ENCODE data around the gene NDUFB5.

The NDUFB5 gene

GRCh38 chr3:179671309-179671708 lies 66.7 kb downstream of the NDUFB5 start:
- no peak for DNase-seq (ENCODE audit: low spot score)
- ChIA-PET POLR2A (ENCODE audit: low non-redundant PET) (no interaction called here), CTCF (no interaction called here)
- H3K27ac ChIP-seq: no peak overlapping the region
- TF ChIP-seq, protein P1, sequence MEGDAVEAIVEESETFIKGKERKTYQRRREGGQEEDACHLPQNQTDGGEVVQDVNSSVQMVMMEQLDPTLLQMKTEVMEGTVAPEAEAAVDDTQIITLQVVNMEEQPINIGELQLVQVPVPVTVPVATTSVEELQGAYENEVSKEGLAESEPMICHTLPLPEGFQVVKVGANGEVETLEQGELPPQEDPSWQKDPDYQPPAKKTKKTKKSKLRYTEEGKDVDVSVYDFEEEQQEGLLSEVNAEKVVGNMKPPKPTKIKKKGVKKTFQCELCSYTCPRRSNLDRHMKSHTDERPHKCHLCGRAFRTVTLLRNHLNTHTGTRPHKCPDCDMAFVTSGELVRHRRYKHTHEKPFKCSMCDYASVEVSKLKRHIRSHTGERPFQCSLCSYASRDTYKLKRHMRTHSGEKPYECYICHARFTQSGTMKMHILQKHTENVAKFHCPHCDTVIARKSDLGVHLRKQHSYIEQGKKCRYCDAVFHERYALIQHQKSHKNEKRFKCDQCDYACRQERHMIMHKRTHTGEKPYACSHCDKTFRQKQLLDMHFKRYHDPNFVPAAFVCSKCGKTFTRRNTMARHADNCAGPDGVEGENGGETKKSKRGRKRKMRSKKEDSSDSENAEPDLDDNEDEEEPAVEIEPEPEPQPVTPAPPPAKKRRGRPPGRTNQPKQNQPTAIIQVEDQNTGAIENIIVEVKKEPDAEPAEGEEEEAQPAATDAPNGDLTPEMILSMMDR (conservative IDR thresholded peaks at IDR 0.05; ENCODE audit: low read depth): no peak

- DNase-seq (ENCODE audit: low spot score): no peak
- TF ChIP-seq, protein P1 (conservative IDR thresholded peaks at IDR 0.05; ENCODE audit: low read depth): no peak
- ChIA-PET CTCF (no interaction called here), POLR2A (ENCODE audit: low non-redundant PET) (no interaction called here)
- H3K27ac ChIP-seq: no peak overlapping the region
Measured at GRCh38 chr3:179671747-179672242, 67.2 kb downstream of the NDUFB5 start.

- TF ChIP-seq, protein P1 (conservative IDR thresholded peaks at IDR 0.05; ENCODE audit: low read depth): no peak
- CTCF ChIA-PET: no interaction called here
- H3K27ac ChIP-seq: no peak overlapping the region
- POLR2A ChIA-PET (ENCODE audit: low non-redundant PET): no interaction called here
- peak; percentile 14 for DNase-seq (ENCODE audit: low spot score)
Measured at GRCh38 chr3:179672918-179673317, 68.3 kb downstream of the NDUFB5 start.

DNA sequence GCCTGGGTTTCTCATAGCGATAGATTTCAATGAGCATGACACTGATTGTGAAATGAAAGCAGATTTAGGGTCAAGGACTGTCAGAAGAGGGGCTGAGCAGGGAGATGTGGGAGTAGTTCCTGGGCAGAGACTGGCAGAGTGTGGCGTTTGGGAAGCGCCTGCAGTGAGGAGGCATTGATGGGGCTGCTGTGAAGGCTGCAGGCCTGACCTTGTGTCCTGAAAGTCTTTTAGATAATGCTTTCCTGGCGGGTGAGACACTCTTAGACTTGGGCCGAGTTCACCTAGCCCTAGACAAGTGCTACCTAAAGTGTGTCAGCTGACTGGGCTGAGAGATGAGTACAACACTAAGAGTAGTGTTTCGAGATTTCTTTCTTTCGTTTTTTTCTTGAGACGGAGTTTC lies 68.9 kb downstream of the NDUFB5 start:
- TF ChIP-seq, protein P1 (conservative IDR thresholded peaks at IDR 0.05; ENCODE audit: low read depth): no peak

GRCh38 chr3:179676081-179676480 lies 71.5 kb downstream of the NDUFB5 start:
- ChIA-PET POLR2A (ENCODE audit: low non-redundant PET) (interaction anchor here (0.6 kb wide), 1 partner anchor 33 kb away, joined by 4 read pairs; no protein-coding TSS in a partner anchor), CTCF (interaction anchor here (1.5 kb wide), 1 partner anchor 26 kb away, joined by 5 read pairs; no protein-coding TSS in a partner anchor)
- TF ChIP-seq, protein P1 (conservative IDR thresholded peaks at IDR 0.05; ENCODE audit: low read depth): no peak
- no peak for DNase-seq (ENCODE audit: low spot score)
- no peak overlapping the region for H3K27ac ChIP-seq

More for the DNA sequence above, 68.9 kb downstream of the NDUFB5 start:
- POLR2A ChIA-PET (ENCODE audit: low non-redundant PET): no interaction called here
- H3K27ac ChIP-seq: no peak overlapping the region
- no peak for DNase-seq (ENCODE audit: low spot score)
- CTCF ChIA-PET: no interaction called here
